IgD-negative memory B cell (primary cell): ENCODE results near the gene GABRR3. TPM values are rescaled to one million over a fixed set of nuclear protein-coding genes. Genes with fewer than 3 reads are reported as not detected.

Source experiments
- H3K27ac Mint-ChIP-seq, 3 donors: one replicate each; pipeline ENCODE4 v1.8.0; 2020 to 2022; ENCODE audit warnings: mild to moderate bottlenecking in 3 of 3, mixed read lengths in 3 of 3, moderate library complexity in 1 of 3
- H3K27me3 Mint-ChIP-seq: one replicate; pipeline ENCODE4 v1.8.0; 2021; ENCODE audit warnings: mixed read lengths
- H3K36me3 Mint-ChIP-seq: one replicate; pipeline ENCODE4 v1.8.0; 2020; ENCODE audit warnings: mild to moderate bottlenecking, mixed read lengths
- H3K4me1 Mint-ChIP-seq, 3 donors: one replicate each; pipeline ENCODE4 v1.8.0; 2020 to 2022; ENCODE audit warnings: mixed read lengths in 3 of 3, mild to moderate bottlenecking in 1 of 3
- H3K4me3 Mint-ChIP-seq, 4 donors: one replicate each; pipeline ENCODE4 v1.8.0; 2020 to 2022; ENCODE audit warnings: mild to moderate bottlenecking in 4 of 4, mixed read lengths in 4 of 4, moderate library complexity in 3 of 4
- H3K9me3 Mint-ChIP-seq, 3 donors: one replicate each; pipeline ENCODE4 v1.8.0; 2020 to 2021; ENCODE audit warnings: mixed read lengths in 3 of 3, mild to moderate bottlenecking in 1 of 3
- polyA plus RNA-seq: library from polyadenylated mRNA; unstranded; fragments of 300-500 nt; fragmentation: Illumina TruSeq; gene quantifications from one replicate; pipeline ENCODE4 v1.2.3, GENCODE V29; 2021

GABRR3 gene
- not detected for polyA plus RNA-seq

DNA sequence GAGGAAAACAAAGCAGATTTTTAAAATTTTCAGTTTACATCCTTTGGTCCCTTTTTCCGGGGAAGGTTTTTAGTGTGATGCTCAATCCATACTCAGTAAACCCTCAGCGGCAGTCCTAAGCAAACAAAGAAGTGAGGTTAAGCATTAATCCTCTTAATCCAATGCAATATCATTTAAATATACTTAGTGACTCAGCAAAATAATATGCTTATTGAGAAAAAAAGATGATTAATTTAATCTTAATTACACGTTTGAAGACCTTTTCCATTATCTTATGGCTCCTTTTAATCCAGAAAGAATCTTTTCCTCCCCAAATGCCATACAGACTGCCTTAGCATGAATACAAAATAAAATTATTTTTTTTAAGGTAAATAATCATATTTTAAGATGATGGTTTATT lies at the start of gene GABRR3:
GABRR3 (minus strand) TSS at position 108 of the 400 bp plus-strand sequence. CDS start 328 bp downstream, outside the sequence.
- peaks cover 7% of the 10 kb centered on the region for H3K27me3 Mint-ChIP-seq
- peaks cover 0 to 3% (median 2%) of the 10 kb centered on the region in 3 donors for H3K4me1 Mint-ChIP-seq
- H3K4me3 Mint-ChIP-seq = no peak within 1 kb of the TSS
- H3K9me3 Mint-ChIP-seq = no peaks in the 10 kb centered on the region
- no peak within 1 kb of the TSS for H3K27ac Mint-ChIP-seq
- no peaks in the 10 kb centered on the region for H3K36me3 Mint-ChIP-seq

DNA sequence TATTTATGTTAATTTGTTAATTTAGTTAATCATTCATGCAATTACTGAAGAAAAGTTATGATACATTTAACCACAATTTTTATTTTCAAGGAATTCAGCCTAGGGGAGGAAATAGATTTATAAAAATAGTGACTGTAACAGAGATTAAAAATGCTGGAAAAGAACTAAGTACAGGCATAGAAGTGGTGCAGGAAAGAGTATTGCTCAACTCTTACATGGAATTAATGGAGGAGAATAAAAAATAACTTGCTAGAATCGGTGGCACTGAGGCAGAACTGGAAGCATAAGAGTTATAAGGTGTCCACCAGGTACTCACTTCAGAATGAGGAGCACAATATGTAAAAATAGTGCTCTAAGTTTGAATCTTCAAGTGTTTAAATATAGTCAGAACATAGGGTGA lies 38.4 kb upstream of the GABRR3 start:
- Mint-ChIP-seq H3K27ac (no peak overlapping the region), H3K27me3 (no peaks in the 10 kb centered on the region), H3K4me3 (no peak overlapping the region)

GRCh38 chr3:98070840-98071239 lies 35.7 kb upstream of the GABRR3 start:
- H3K4me3 Mint-ChIP-seq = no peak overlapping the region
- H3K9me3 Mint-ChIP-seq = no peaks in the 10 kb centered on the region
- H3K4me1 Mint-ChIP-seq = no peaks in the 10 kb centered on the region
- H3K27ac Mint-ChIP-seq = no peak overlapping the region
- peaks cover 4% of the 10 kb centered on the region for H3K27me3 Mint-ChIP-seq
- no peaks in the 10 kb centered on the region for H3K36me3 Mint-ChIP-seq

More for the DNA sequence above, 38.4 kb upstream of the GABRR3 start:
- no peaks in the 10 kb centered on the region for H3K36me3 Mint-ChIP-seq
- H3K4me1 Mint-ChIP-seq = no peaks in the 10 kb centered on the region
- no peaks in the 10 kb centered on the region for H3K9me3 Mint-ChIP-seq

GRCh38 chr3:98068824-98069223 lies 33.7 kb upstream of the GABRR3 start:
- H3K27me3 Mint-ChIP-seq = peaks cover 6% of the 10 kb centered on the region
- no peak overlapping the region for H3K4me3 Mint-ChIP-seq
- H3K36me3 Mint-ChIP-seq = no peaks in the 10 kb centered on the region
- no peak overlapping the region for H3K27ac Mint-ChIP-seq
- H3K9me3 Mint-ChIP-seq = no peaks in the 10 kb centered on the region
- H3K4me1 Mint-ChIP-seq = no peaks in the 10 kb centered on the region

DNA sequence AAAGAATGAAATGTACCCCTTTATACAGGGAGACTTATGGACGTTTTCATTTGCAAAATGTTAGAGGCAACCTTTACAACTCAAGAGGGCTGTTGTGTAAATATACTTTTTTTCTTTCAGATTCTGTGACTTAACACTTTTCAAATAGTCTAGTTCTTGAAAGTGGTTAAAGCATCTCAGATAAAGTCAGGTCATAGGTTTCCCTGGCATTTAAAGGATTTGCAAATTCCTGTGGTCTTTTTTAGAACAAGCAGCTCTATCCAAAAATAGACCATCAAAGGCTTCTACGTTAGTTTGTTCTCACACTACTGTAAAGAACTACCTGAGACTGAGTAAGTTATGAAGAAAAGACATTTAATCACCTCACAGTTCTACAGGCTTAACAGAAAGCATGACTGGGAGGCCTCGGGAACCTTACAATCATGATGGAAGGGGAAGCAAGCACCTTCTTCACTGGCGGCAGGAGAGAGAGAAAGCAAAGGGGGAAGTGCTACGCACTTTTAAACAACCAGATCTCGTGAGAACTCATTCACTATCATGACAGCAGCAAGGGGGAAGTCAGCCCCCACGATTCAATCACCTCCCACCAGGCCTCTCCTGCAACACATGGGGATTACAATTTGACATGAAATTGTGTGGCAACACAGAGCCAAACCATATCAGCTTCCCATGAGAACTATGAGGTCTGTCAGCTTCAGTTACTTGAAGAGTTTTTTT lies 23.3 kb upstream of the GABRR3 start:
- H3K27ac Mint-ChIP-seq = no peak overlapping the region
- H3K4me3 Mint-ChIP-seq = no peak overlapping the region

DNA sequence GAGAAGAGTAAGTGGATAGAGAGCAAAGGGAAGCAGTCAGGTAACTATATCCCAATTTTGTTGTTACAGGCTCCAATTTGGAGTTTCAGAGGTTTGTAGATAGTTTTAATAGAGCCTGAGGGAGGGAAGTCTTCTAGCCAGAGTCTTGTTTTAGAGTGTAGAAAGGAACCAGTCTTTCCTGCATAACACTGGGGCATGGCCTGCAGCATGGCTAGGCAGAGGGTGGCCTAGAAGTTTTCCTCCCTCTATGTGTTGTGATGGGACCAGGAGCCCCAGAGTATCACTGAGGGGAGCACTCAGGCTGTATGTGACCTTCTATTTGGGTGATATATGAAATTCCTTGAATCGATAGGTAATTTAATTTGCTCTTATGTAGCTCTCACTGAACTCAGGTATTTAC lies 22.5 kb upstream of the GABRR3 start:
- H3K9me3 Mint-ChIP-seq = no peaks in the 10 kb centered on the region
- no peaks in the 10 kb centered on the region for H3K36me3 Mint-ChIP-seq
- H3K4me3 Mint-ChIP-seq = no peak overlapping the region
- no peaks in the 10 kb centered on the region for H3K27me3 Mint-ChIP-seq
- H3K4me1 Mint-ChIP-seq = peaks cover 0 to 2% (median 0%) of the 10 kb centered on the region in 3 donors
- H3K27ac Mint-ChIP-seq = no peak overlapping the region

More for the DNA sequence above, 23.3 kb upstream of the GABRR3 start:
- Mint-ChIP-seq H3K36me3 (no peaks in the 10 kb centered on the region), H3K27me3 (no peaks in the 10 kb centered on the region), H3K4me1 (peaks cover 0 to 2% (median 0%) of the 10 kb centered on the region in 3 donors), H3K9me3 (no peaks in the 10 kb centered on the region)

DNA sequence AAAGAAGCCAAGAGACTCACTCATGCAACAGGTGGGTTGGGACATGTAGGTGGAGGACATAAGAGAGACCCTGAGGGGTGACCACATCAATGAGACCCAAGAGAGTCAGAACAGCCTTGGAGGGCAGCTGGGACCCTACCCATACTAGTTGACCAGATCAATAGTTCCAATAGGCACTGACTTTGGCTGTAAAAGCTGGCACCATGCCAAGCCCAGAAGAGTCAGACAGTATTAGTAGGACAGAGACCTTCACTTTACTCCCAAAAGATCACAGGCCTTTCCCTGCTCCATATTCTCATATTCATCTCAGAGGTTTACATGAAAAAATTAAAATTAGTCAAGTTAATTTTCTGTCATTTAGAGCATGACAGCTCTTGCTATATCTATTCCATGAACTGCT lies 20.9 kb upstream of the GABRR3 start:
- Mint-ChIP-seq H3K4me1 (peaks cover 0 to 2% (median 0%) of the 10 kb centered on the region in 3 donors), H3K27ac (no peak overlapping the region), H3K36me3 (no peaks in the 10 kb centered on the region), H3K4me3 (no peak overlapping the region), H3K9me3 (no peaks in the 10 kb centered on the region), H3K27me3 (no peaks in the 10 kb centered on the region)

GRCh38 chr3:98049271-98049670 lies 14.2 kb upstream of the GABRR3 start:
- Mint-ChIP-seq H3K4me1 (no peaks in the 10 kb centered on the region), H3K36me3 (no peaks in the 10 kb centered on the region), H3K27me3 (no peaks in the 10 kb centered on the region), H3K9me3 (no peaks in the 10 kb centered on the region), H3K27ac (no peak overlapping the region), H3K4me3 (no peak overlapping the region)

DNA sequence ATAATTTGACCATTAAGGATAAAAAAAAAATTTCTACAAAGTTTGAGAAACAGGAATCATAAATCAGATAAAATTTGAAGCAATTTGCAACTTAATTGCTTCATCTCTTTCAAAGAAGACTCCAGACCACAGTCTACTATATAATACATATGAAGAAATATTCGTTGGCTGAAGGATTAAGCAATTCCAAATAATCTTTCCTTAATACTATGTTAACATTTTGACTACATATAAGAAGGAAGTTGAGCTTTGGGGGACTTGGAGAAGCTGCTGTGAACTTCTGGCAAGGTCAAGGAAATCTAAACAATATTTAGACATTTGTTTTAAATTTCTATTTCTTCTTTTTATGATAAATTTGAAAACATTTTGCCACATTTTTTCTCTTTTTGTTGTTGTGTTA lies 13.5 kb upstream of the GABRR3 start:
- Mint-ChIP-seq H3K27ac (no peak overlapping the region), H3K9me3 (no peaks in the 10 kb centered on the region), H3K4me3 (no peak overlapping the region), H3K36me3 (no peaks in the 10 kb centered on the region), H3K4me1 (no peaks in the 10 kb centered on the region), H3K27me3 (no peaks in the 10 kb centered on the region)

GRCh38 chr3:98041350-98041749 lies 6.2 kb upstream of the GABRR3 start:
- H3K9me3 Mint-ChIP-seq = peaks cover 0 to 5% (median 5%) of the 10 kb centered on the region in 3 donors

GRCh38 chr3:98039322-98040024 lies 4.4 kb upstream of the GABRR3 start:
- Mint-ChIP-seq H3K36me3 (no peaks in the 10 kb centered on the region), H3K4me3 (peak overlapping the region; percentile 3 to 90 (median 76)), H3K9me3 (peaks cover 0 to 5% (median 5%) of the 10 kb centered on the region in 3 donors), H3K27me3 (peaks cover 2% of the 10 kb centered on the region), H3K4me1 (peaks cover 0 to 3% (median 2%) of the 10 kb centered on the region in 3 donors), H3K27ac (peak overlapping the region; percentile 1 to 88 (median 4))

More at GRCh38 chr3:98041350-98041749, 6.2 kb upstream of the GABRR3 start:
- Mint-ChIP-seq H3K27me3 (peaks cover 2% of the 10 kb centered on the region), H3K4me3 (no peak overlapping the region), H3K4me1 (peaks cover 0 to 3% (median 2%) of the 10 kb centered on the region in 3 donors), H3K27ac (no peak overlapping the region), H3K36me3 (no peaks in the 10 kb centered on the region)

- H3K9me3 Mint-ChIP-seq = peaks cover 0 to 5% (median 5%) of the 10 kb centered on the region in 3 donors
- H3K4me1 Mint-ChIP-seq = peaks cover 0 to 3% (median 2%) of the 10 kb centered on the region in 3 donors
- H3K27ac Mint-ChIP-seq = no peak overlapping the region
- H3K27me3 Mint-ChIP-seq = peaks cover 2% of the 10 kb centered on the region
- no peaks in the 10 kb centered on the region for H3K36me3 Mint-ChIP-seq
- no peak overlapping the region for H3K4me3 Mint-ChIP-seq
Measured at GRCh38 chr3:98038876-98039275, 3.8 kb upstream of the GABRR3 start.

GRCh38 chr3:98038286-98038685 lies 3.2 kb upstream of the GABRR3 start:
- peaks cover 2% of the 10 kb centered on the region for H3K27me3 Mint-ChIP-seq
- H3K36me3 Mint-ChIP-seq = no peaks in the 10 kb centered on the region
- H3K27ac Mint-ChIP-seq = no peak overlapping the region
- peaks cover 0 to 3% (median 2%) of the 10 kb centered on the region in 3 donors for H3K4me1 Mint-ChIP-seq
- peaks cover 0 to 5% (median 5%) of the 10 kb centered on the region in 3 donors for H3K9me3 Mint-ChIP-seq
- no peak overlapping the region for H3K4me3 Mint-ChIP-seq

DNA sequence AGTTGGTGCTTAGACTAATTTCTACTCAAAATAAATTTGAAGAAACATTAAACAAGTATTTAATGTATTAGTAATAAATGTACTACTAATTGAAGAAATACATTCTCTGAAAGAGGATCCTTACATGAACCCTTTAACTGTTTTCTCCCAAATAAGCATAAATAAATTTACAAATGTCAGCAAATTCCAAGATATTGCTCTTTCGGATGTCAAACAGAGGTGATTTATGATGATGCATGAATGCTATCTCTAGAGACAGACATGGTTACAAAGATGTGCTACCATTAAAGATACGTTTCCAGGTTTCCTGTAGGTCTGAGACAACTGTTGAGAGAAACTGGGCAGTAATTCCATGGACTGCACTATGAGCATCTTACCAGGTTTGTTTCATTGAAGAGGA lies 629 bp downstream of the GABRR3 start:
- Mint-ChIP-seq H3K27ac (no peak overlapping the region), H3K27me3 (peaks cover 7% of the 10 kb centered on the region), H3K36me3 (no peaks in the 10 kb centered on the region), H3K4me3 (no peak overlapping the region), H3K4me1 (peaks cover 0 to 2% (median 1%) of the 10 kb centered on the region in 3 donors), H3K9me3 (no peaks in the 10 kb centered on the region)

- no peak overlapping the region for H3K27ac Mint-ChIP-seq
- no peaks in the 10 kb centered on the region for H3K4me1 Mint-ChIP-seq
Measured at GRCh38 chr3:98034036-98034435, 1.1 kb downstream of the GABRR3 start.

More at GRCh38 chr3:98034036-98034435, 1.1 kb downstream of the GABRR3 start:
- H3K36me3 Mint-ChIP-seq = no peaks in the 10 kb centered on the region
- H3K9me3 Mint-ChIP-seq = no peaks in the 10 kb centered on the region
- peaks cover 7% of the 10 kb centered on the region for H3K27me3 Mint-ChIP-seq
- no peak overlapping the region for H3K4me3 Mint-ChIP-seq
